IPS DF 6.9 (cell line): ENCODE results near the gene NTRK3.

Experiments used
- DNase-seq: peaks from one replicate; pipeline ENCODE4 v3.0.0-alpha.2; 2013; ENCODE audit warnings: low read depth, low spot score
- H3K27ac ChIP-seq: one replicate; pipeline ENCODE4 v1.5.1; 2013; ENCODE audit warnings: low read length, control low read depth
- H3K27me3 ChIP-seq: 2 replicates; pipeline ENCODE4 v1.6.1; 2013; ENCODE audit warnings: mild to moderate bottlenecking, low read length; ENCODE audit not compliant: control insufficient read depth, insufficient read depth
- H3K36me3 ChIP-seq: 2 replicates; pipeline ENCODE4 v1.6.1; 2013; ENCODE audit warnings: low read length; ENCODE audit not compliant: control insufficient read depth, insufficient read depth
- H3K4me1 ChIP-seq: 2 replicates; pipeline ENCODE4 v1.6.1; 2013; ENCODE audit warnings: low read length; ENCODE audit not compliant: control insufficient read depth, insufficient read depth
- H3K4me3 ChIP-seq: 2 replicates; pipeline ENCODE4 v1.5.1; 2013; ENCODE audit warnings: mild to moderate bottlenecking, low read length
- H3K9me3 ChIP-seq: 2 replicates; pipeline ENCODE4 v1.6.1; 2013; ENCODE audit warnings: low read length, inconsistent platforms; ENCODE audit not compliant: control insufficient read depth, insufficient read depth
- WGBS: extraction: QIAGEN DNeasy Blood & Tissue Kit; methylation state at CpG from one replicate; pipeline ENCODE4 v1.1.7; 2013; ENCODE audit warnings: mixed read lengths, missing lambda C conversion rate; ENCODE audit not compliant: insufficient read length, insufficient coverage; 5-methylcytosine and 5-hydroxymethylcytosine counted together

The NTRK3 gene

GRCh38 chr15:88256279-88257230, at the start of gene NTRK3:
TSS of gene NTRK3 (minus strand) at chr15:88256739. CDS start at chr15:88256153, 586 bp downstream.
- Histone ChIP-seq H3K36me3 (no peaks in the 10 kb centered on the region), H3K27ac (no peak within 1 kb of the TSS), H3K27me3 (peaks cover 26% of the 10 kb centered on the region), H3K4me3 (peak within 1 kb of the TSS; percentile 79), H3K9me3 (no peaks in the 10 kb centered on the region), H3K4me1 (no peaks in the 10 kb centered on the region)
- no peak for DNase-seq
- WGBS = no CpG with 5 or more reads among the region's 95 CpGs

- no peak overlapping the region for H3K27ac ChIP-seq
- no peak for DNase-seq
- no peaks in the 10 kb centered on the region for H3K36me3 ChIP-seq
- H3K4me1 ChIP-seq = peaks cover 4% of the 10 kb centered on the region; the same call in 1 of the 2 replicates
- H3K4me3 ChIP-seq = no peak overlapping the region
- H3K9me3 ChIP-seq = no peaks in the 10 kb centered on the region
- H3K27me3 ChIP-seq = no peaks in the 10 kb centered on the region
Measured at GRCh38 chr15:88303395-88303794, 46.9 kb upstream of the NTRK3 start.

GRCh38 chr15:88302373-88302772, 45.8 kb upstream of the NTRK3 start:
- Histone ChIP-seq H3K9me3 (no peaks in the 10 kb centered on the region), H3K4me1 (peaks cover 4% of the 10 kb centered on the region; the same call in 1 of the 2 replicates), H3K27me3 (no peaks in the 10 kb centered on the region), H3K27ac (no peak overlapping the region), H3K36me3 (no peaks in the 10 kb centered on the region), H3K4me3 (no peak overlapping the region)
- WGBS = no CpG with 5 or more reads among the region's 3 CpGs
- DNase-seq = no peak

- peaks cover 4% of the 10 kb centered on the region; the same call in 1 of the 2 replicates for H3K4me1 ChIP-seq
- DNase-seq = no peak
- no peaks in the 10 kb centered on the region for H3K27me3 ChIP-seq
- H3K9me3 ChIP-seq = no peaks in the 10 kb centered on the region
- no peaks in the 10 kb centered on the region for H3K36me3 ChIP-seq
- H3K27ac ChIP-seq = no peak overlapping the region
- WGBS = no CpG with 5 or more reads among the region's 2 CpGs
- no peak overlapping the region for H3K4me3 ChIP-seq
Measured at GRCh38 chr15:88301311-88301710, 44.8 kb upstream of the NTRK3 start.

GRCh38 chr15:88300861-88301260, 44.3 kb upstream of the NTRK3 start:
- Histone ChIP-seq H3K27ac (no peak overlapping the region), H3K27me3 (no peaks in the 10 kb centered on the region), H3K4me1 (peaks cover 4% of the 10 kb centered on the region; the same call in 1 of the 2 replicates), H3K36me3 (no peaks in the 10 kb centered on the region), H3K9me3 (no peaks in the 10 kb centered on the region), H3K4me3 (no peak overlapping the region)
- DNase-seq = no peak
- WGBS = no CpG with 5 or more reads among the region's 4 CpGs

- H3K9me3 ChIP-seq = no peaks in the 10 kb centered on the region
- H3K27me3 ChIP-seq = no peaks in the 10 kb centered on the region
- WGBS = no CpG with 5 or more reads among the region's 8 CpGs
- no peak overlapping the region for H3K4me3 ChIP-seq
- no peak for DNase-seq
- no peaks in the 10 kb centered on the region for H3K36me3 ChIP-seq
- no peak overlapping the region for H3K27ac ChIP-seq
- H3K4me1 ChIP-seq = peaks cover 4% of the 10 kb centered on the region; the same call in 1 of the 2 replicates
Measured at GRCh38 chr15:88300089-88300488, 43.5 kb upstream of the NTRK3 start.

GRCh38 chr15:88299497-88299896, 43.0 kb upstream of the NTRK3 start:
- H3K4me1 ChIP-seq = peaks cover 4% of the 10 kb centered on the region; the same call in 1 of the 2 replicates
- H3K27ac ChIP-seq = no peak overlapping the region
- WGBS = no CpG with 5 or more reads among the region's 4 CpGs
- H3K27me3 ChIP-seq = no peaks in the 10 kb centered on the region
- no peaks in the 10 kb centered on the region for H3K9me3 ChIP-seq
- no peaks in the 10 kb centered on the region for H3K36me3 ChIP-seq
- DNase-seq = no peak
- no peak overlapping the region for H3K4me3 ChIP-seq

GRCh38 chr15:88288661-88289060, 32.1 kb upstream of the NTRK3 start:
- Histone ChIP-seq H3K27ac (no peak overlapping the region), H3K27me3 (no peaks in the 10 kb centered on the region), H3K4me3 (no peak overlapping the region), H3K36me3 (no peaks in the 10 kb centered on the region), H3K9me3 (no peaks in the 10 kb centered on the region), H3K4me1 (no peaks in the 10 kb centered on the region)
- no CpG with 5 or more reads among the region's 4 CpGs for WGBS
- DNase-seq = no peak

- WGBS = no CpG with 5 or more reads among the region's 10 CpGs
- no peak for DNase-seq
- Histone ChIP-seq H3K36me3 (no peaks in the 10 kb centered on the region), H3K4me3 (no peak overlapping the region), H3K9me3 (no peaks in the 10 kb centered on the region), H3K27ac (no peak overlapping the region), H3K27me3 (no peaks in the 10 kb centered on the region), H3K4me1 (no peaks in the 10 kb centered on the region)
Measured at GRCh38 chr15:88288206-88288605, 31.7 kb upstream of the NTRK3 start.

- H3K27me3 ChIP-seq = no peaks in the 10 kb centered on the region
- H3K9me3 ChIP-seq = no peaks in the 10 kb centered on the region
- WGBS = no CpG with 5 or more reads among the region's 15 CpGs
- DNase-seq = no peak
- H3K4me3 ChIP-seq = no peak overlapping the region
- no peak overlapping the region for H3K27ac ChIP-seq
- H3K36me3 ChIP-seq = no peaks in the 10 kb centered on the region
- peaks cover 4% of the 10 kb centered on the region; the same call in 1 of the 2 replicates for H3K4me1 ChIP-seq
Measured at GRCh38 chr15:88284318-88284998, 27.9 kb upstream of the NTRK3 start.
